MCF 10A (cell line): ENCODE measurements around the gene IFT88. TPM values are rescaled to one million over a fixed set of nuclear protein-coding genes. Genes with fewer than 3 reads are reported as not detected.

Experiments
- BruUV-seq: library from RNA; stranded (reverse); fragments of 400-500 nt; replicated peaks from 2 replicates; lab custom pipeline; 2021; lab: Mats Ljungman, UMichigan
- CTCF ChIA-PET: fragments of 300-600 bp; sonication (Branson Sonifier 250); formaldehyde crosslinking; extraction: SDS; loops from one replicate; lab custom pipeline; 2021; ENCODE audit warnings: antibody characterized with exemption, inconsistent platforms; lab: Yijun Ruan, JAX
- POLR2A ChIA-PET: fragments of 300-600, 350-650 bp; sonication (Branson Sonifier 250); formaldehyde crosslinking; extraction: SDS; loops from one replicate; lab custom pipeline; 2020; ENCODE audit warnings: antibody characterized with exemption, inconsistent platforms; lab: Yijun Ruan, JAX
- DNase-seq: peaks from one replicate; pipeline ENCODE4 v3.0.0-alpha.2; 2018; ENCODE audit not compliant: unreplicated experiment
- H3K27ac Mint-ChIP-seq: one replicate; pipeline ENCODE4 v1.8.0; 2022; ENCODE audit warnings: mild to moderate bottlenecking, low read depth, mixed read lengths; ENCODE audit not compliant: unreplicated experiment
- H3K27me3 Mint-ChIP-seq: one replicate; pipeline ENCODE4 v1.8.0; 2022; ENCODE audit warnings: mixed read lengths; ENCODE audit not compliant: insufficient read depth, unreplicated experiment
- H3K36me3 Mint-ChIP-seq: one replicate; pipeline ENCODE4 v1.8.0; 2022; ENCODE audit warnings: mild to moderate bottlenecking, moderate library complexity, mixed read lengths; ENCODE audit not compliant: insufficient read depth, unreplicated experiment
- H3K4me1 Mint-ChIP-seq: one replicate; pipeline ENCODE4 v1.8.0; 2022; ENCODE audit warnings: mixed read lengths; ENCODE audit not compliant: insufficient read depth, unreplicated experiment
- H3K4me3 Mint-ChIP-seq: one replicate; pipeline ENCODE4 v1.8.0; 2022; ENCODE audit warnings: mild to moderate bottlenecking, moderate library complexity, mixed read lengths; ENCODE audit not compliant: unreplicated experiment
- H3K9me3 Mint-ChIP-seq: one replicate; pipeline ENCODE4 v1.8.0; 2022; ENCODE audit warnings: mixed read lengths; ENCODE audit not compliant: unreplicated experiment
- CTCF ChIP-seq: fragments of 200-600 bp; IDR thresholded peaks from one replicate; pipeline ENCODE4 v1.8.0; 2022; ENCODE audit warnings: antibody characterized with exemption, mild to moderate bottlenecking; ENCODE audit not compliant: unreplicated experiment
- intact Hi-C: fragments of 100-400 bp; cut with micrococcal nuclease; formaldehyde crosslinking; loops from 2 replicates; pipeline ENCODE4 v1.14.1; 2022
- total RNA-seq: library from RNA; stranded (reverse); gene quantifications from 2 replicates; pipeline ENCODE4 v1.2.3, GENCODE V29; 2022

The IFT88 gene
- total RNA-seq, 1 experiment from 2014 or later = 19.8 TPM

- H3K27ac Mint-ChIP-seq = no peak overlapping the region
- CTCF ChIA-PET = no interaction called here
- peaks cover 7% of the 10 kb centered on the region for H3K36me3 Mint-ChIP-seq
- no peak overlapping the region for H3K4me3 Mint-ChIP-seq
- no peak for TF ChIP-seq CTCF
- DNase-seq = no peak
- no peaks in the 10 kb centered on the region for H3K9me3 Mint-ChIP-seq
- no peaks in the 10 kb centered on the region for H3K4me1 Mint-ChIP-seq
- no TSS peak for BruUV-seq
- POLR2A ChIA-PET = no interaction called here
- no peaks in the 10 kb centered on the region for H3K27me3 Mint-ChIP-seq
- intact Hi-C loops = no loop called here
Observed at GRCh38 chr13:20654156-20654555, 87.2 kb downstream of the IFT88 start.

GRCh38 chr13:20658451-20659040 lies 91.6 kb downstream of the IFT88 start:
- peak; percentile 1 for DNase-seq
- TF ChIP-seq CTCF = no peak
- H3K4me3 Mint-ChIP-seq = no peak overlapping the region
- CTCF ChIA-PET = no interaction called here
- POLR2A ChIA-PET = no interaction called here
- H3K4me1 Mint-ChIP-seq = no peaks in the 10 kb centered on the region
- intact Hi-C loops = no loop called here
- no peaks in the 10 kb centered on the region for H3K9me3 Mint-ChIP-seq
- no peaks in the 10 kb centered on the region for H3K27me3 Mint-ChIP-seq
- H3K27ac Mint-ChIP-seq = no peak overlapping the region
- H3K36me3 Mint-ChIP-seq = peaks cover 7% of the 10 kb centered on the region
- BruUV-seq = no TSS peak

- Mint-ChIP-seq H3K9me3 (no peaks in the 10 kb centered on the region), H3K27me3 (no peaks in the 10 kb centered on the region), H3K36me3 (peaks cover under 1% of the 10 kb centered on the region), H3K4me1 (no peaks in the 10 kb centered on the region), H3K4me3 (no peak overlapping the region), H3K27ac (no peak overlapping the region)
- DNase-seq = no peak
- no peak for TF ChIP-seq CTCF
- intact Hi-C loops = no loop called here
- POLR2A ChIA-PET = no interaction called here
- no TSS peak for BruUV-seq
- CTCF ChIA-PET = no interaction called here
Observed at GRCh38 chr13:20664351-20664750, 97.4 kb downstream of the IFT88 start.

GRCh38 chr13:20666948-20667347 lies 100.0 kb downstream of the IFT88 start:
- H3K9me3 Mint-ChIP-seq = no peaks in the 10 kb centered on the region
- TF ChIP-seq CTCF = no peak
- DNase-seq = no peak
- no peaks in the 10 kb centered on the region for H3K27me3 Mint-ChIP-seq
- no peaks in the 10 kb centered on the region for H3K4me1 Mint-ChIP-seq
- intact Hi-C loops = no loop called here
- ChIA-PET POLR2A (no interaction called here), CTCF (no interaction called here)
- BruUV-seq = no TSS peak
- peaks cover 8% of the 10 kb centered on the region for H3K36me3 Mint-ChIP-seq
- H3K4me3 Mint-ChIP-seq = no peak overlapping the region
- no peak overlapping the region for H3K27ac Mint-ChIP-seq
